Measurements from ENCODE around the gene CD84.
"Not testable (repeated sequence)": the region's sequence is repeated elsewhere in the genome, so short reads cannot be mapped to it uniquely, and the experiment has no call there.

Gene CD84

GRCh38 chr1:160517519-160517918 lies 61.8 kb downstream of the CD84 start:
- DNase-seq (ENCODE audit: low read depth in 2 of 2), result not testable (repeated sequence)

- not testable (repeated sequence) for DNase-seq (ENCODE audit: low read depth in 2 of 2)
Observed at GRCh38 chr1:160515908-160516307, 63.4 kb downstream of the CD84 start.

- DNase-seq (ENCODE audit: low read depth in 2 of 2), result no peak
Observed at GRCh38 chr1:160504651-160505050, 74.6 kb downstream of the CD84 start.

GRCh38 chr1:160503087-160503486 lies 76.2 kb downstream of the CD84 start:
- no peak for DNase-seq (ENCODE audit: low read depth in 2 of 2)

- no peak for DNase-seq (ENCODE audit: low read depth in 2 of 2)
Observed at GRCh38 chr1:160500321-160500990, 78.8 kb downstream of the CD84 start.

- DNase-seq (ENCODE audit: low read depth in 2 of 2), result no peak
Observed at GRCh38 chr1:160499631-160500030, 79.7 kb downstream of the CD84 start.

- DNase-seq (ENCODE audit: low read depth in 2 of 2), result not testable (repeated sequence)
Observed at GRCh38 chr1:160498301-160499065, 80.8 kb downstream of the CD84 start.

GRCh38 chr1:160496334-160496733 lies 83.0 kb downstream of the CD84 start:
- DNase-seq (ENCODE audit: low read depth in 2 of 2), result no peak

- DNase-seq (ENCODE audit: low read depth in 2 of 2), result no peak
Observed at GRCh38 chr1:160494620-160495019, 84.7 kb downstream of the CD84 start.

GRCh38 chr1:160492617-160493016 lies 86.7 kb downstream of the CD84 start:
- DNase-seq (ENCODE audit: low read depth in 2 of 2), result no peak

- no peak for DNase-seq (ENCODE audit: low read depth in 2 of 2)
Observed at GRCh38 chr1:160491981-160492380, 87.3 kb downstream of the CD84 start.
